ENCODE measurements around the gene DNAH3. TPM values are rescaled to one million over a fixed set of nuclear protein-coding genes. Genes with fewer than 3 reads are reported as not detected.

DNAH3 gene
- total RNA-seq, 1 experiment from 2014 or later: 0.24 TPM

DNA sequence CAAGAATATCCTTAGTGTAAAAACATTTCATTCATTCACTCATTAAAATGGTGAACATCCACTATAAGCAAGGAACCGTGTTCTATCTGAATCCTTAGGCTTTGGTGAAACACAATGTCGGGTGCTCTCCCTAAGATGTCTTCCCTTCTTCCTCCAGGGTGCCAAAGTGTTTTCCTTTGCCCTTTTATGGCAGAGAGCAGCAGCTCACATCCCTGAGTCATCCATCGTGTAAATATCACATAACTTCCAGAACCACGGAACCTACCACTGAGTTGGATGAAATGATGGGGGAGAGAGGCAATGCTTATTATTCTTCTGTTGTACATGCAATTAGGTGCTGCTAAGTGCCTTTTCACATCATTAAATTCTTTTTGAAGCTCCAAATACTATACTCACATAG is 50.2 kb downstream of the DNAH3 start:
- no peak overlapping the region for H3K9ac ChIP-seq (ENCODE audit: extremely low read depth, insufficient read length, low read length)
- TF ChIP-seq, protein P1, sequence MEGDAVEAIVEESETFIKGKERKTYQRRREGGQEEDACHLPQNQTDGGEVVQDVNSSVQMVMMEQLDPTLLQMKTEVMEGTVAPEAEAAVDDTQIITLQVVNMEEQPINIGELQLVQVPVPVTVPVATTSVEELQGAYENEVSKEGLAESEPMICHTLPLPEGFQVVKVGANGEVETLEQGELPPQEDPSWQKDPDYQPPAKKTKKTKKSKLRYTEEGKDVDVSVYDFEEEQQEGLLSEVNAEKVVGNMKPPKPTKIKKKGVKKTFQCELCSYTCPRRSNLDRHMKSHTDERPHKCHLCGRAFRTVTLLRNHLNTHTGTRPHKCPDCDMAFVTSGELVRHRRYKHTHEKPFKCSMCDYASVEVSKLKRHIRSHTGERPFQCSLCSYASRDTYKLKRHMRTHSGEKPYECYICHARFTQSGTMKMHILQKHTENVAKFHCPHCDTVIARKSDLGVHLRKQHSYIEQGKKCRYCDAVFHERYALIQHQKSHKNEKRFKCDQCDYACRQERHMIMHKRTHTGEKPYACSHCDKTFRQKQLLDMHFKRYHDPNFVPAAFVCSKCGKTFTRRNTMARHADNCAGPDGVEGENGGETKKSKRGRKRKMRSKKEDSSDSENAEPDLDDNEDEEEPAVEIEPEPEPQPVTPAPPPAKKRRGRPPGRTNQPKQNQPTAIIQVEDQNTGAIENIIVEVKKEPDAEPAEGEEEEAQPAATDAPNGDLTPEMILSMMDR (conservative IDR thresholded peaks at IDR 0.05): no peak
- H3K14ac ChIP-seq (ENCODE audit: insufficient read depth, low read length): no peak overlapping the region
- no peak overlapping the region for H3K4ac ChIP-seq (ENCODE audit: low read depth, low read length)
- no peak overlapping the region for H2AK5ac ChIP-seq (ENCODE audit: insufficient read length, low read length)
- no peak overlapping the region for H3K56ac ChIP-seq (ENCODE audit: insufficient read length, low read depth, low read length)
- DNase-seq: no peak
- no peak overlapping the region for H2BK20ac ChIP-seq (ENCODE audit: low read depth, low read length, poor library complexity, severe bottlenecking)
- Mint-ChIP-seq H3K27me3 (ENCODE audit: low read depth) (no peaks in the 10 kb centered on the region; the same call in none of the 2 replicates), H3K4me1 (peaks cover 17 to 23% of the 10 kb centered on the region in 2 experiments), H3K36me3 (ENCODE audit: insufficient read depth in 1 of 3, low read depth in 3 of 3) (no peaks in the 10 kb centered on the region), H3K27ac (no peak overlapping the region), H3K9me3 (no peaks in the 10 kb centered on the region), H3K4me3 (no peak overlapping the region)
- H3T11ph ChIP-seq (ENCODE audit: low read length): no peak overlapping the region
- no peaks in the 10 kb centered on the region for H3K27me3 ChIP-seq (ENCODE audit: insufficient read depth, low read length)
- H3K18ac ChIP-seq (ENCODE audit: insufficient read length, low read depth, low read length): no peak overlapping the region
- H3K27ac ChIP-seq (ENCODE audit: insufficient read length, low read depth, low read length): no peak overlapping the region
- peaks cover 9% of the 10 kb centered on the region; the same call in 1 of the 2 replicates for H3K4me1 ChIP-seq (ENCODE audit: insufficient read depth, low read length)
- no peaks in the 10 kb centered on the region for H4K20me1 ChIP-seq (ENCODE audit: control insufficient read depth, insufficient read depth, insufficient read length)
- no peaks in the 10 kb centered on the region for H3K9me3 ChIP-seq (ENCODE audit: control insufficient read depth, low read depth, low read length)
- H3K79me2 ChIP-seq (ENCODE audit: insufficient read depth, low read length): no peaks in the 10 kb centered on the region
- no peak overlapping the region for H2BK120ac ChIP-seq (ENCODE audit: low read depth, low read length, poor library complexity, severe bottlenecking)
- no peak overlapping the region for H4K8ac ChIP-seq (replicated peaks; ENCODE audit: insufficient read length, low read depth, low read length)
- no peak overlapping the region for H4K91ac ChIP-seq (ENCODE audit: insufficient read length, low read depth, low read length)
- H4K5ac ChIP-seq (ENCODE audit: insufficient read length, low read depth, low read length): no peak overlapping the region
- no peaks in the 10 kb centered on the region for H3K79me1 ChIP-seq (ENCODE audit: insufficient read depth, low read depth, low read length, poor library complexity, severe bottlenecking)
- no peaks in the 10 kb centered on the region for H3K23me2 ChIP-seq (ENCODE audit: insufficient read length, low read depth, low read length, poor library complexity, severe bottlenecking)
- no peak overlapping the region for H2BK5ac ChIP-seq (ENCODE audit: insufficient read length, low read length)
- no peak overlapping the region for H2BK12ac ChIP-seq (ENCODE audit: insufficient read length, low read depth, low read length)
- H3K4me2 ChIP-seq (ENCODE audit: insufficient read depth, insufficient read length, low read length): no peak overlapping the region
- no peak overlapping the region for H2AFZ ChIP-seq (ENCODE audit: low read length)
- H2BK15ac ChIP-seq (ENCODE audit: low read depth, low read length): no peak overlapping the region
- whole genome bisulfite sequencing (ENCODE audit: extremely low coverage, insufficient read length, low lambda C conversion rate): no CpG with 5 or more reads among the region's 4 CpGs
- no peak overlapping the region for H3K23ac ChIP-seq (ENCODE audit: insufficient read length, low read depth, low read length)

Data from H9 (cell line).